ENCODE results near the gene KCNIP3. TPM values are rescaled to one million over a fixed set of nuclear protein-coding genes. Genes with fewer than 3 reads are reported as not detected.

The KCNIP3 gene
- total RNA-seq, 1 donor from 2014 or later, result 6.0 TPM

DNA sequence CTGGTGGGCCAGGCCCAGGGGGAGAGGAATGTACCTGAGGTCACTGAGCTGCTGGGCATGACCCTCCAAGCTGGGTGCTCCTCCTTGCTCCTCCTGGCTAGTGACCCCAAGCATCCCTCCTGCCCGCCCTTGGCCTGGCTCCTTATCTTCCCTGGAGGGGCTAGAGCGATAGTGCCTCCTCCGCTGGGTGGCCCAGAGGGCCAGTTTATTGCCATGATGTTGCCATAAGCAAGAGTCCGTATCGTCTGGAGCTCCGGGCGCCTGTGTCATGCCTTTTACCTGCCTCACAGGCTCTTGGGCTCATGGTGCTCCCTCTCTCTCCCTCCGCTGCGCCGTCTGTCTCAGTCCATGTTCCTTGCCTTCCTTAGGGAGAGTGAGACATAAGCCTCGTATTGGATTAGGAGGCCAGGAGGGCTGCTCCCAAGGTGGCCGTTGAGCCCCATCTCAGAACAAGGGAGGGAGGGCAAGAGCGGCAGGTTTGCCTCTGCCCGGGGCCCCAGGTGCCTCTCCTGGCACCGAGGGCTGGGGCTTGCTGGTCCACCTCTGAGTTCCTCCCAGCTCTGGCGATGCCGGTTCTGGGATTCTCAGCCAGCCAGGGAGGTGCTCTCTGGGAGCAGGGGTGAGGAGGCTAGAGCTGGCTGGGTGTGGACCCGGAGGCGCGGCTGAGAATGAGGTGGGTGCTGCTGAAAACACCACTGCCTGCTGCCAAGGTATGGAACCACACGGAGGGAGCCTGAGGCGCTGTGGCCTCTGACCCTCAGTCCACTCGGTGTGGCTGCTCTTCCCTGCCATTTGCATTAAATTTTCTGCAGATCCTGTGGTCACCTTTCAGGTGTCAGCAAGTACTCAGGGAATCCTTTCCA lies 22.6 kb downstream of the KCNIP3 start:
- Mint-ChIP-seq H3K9me3 (ENCODE audit: low read depth) (no peaks in the 10 kb centered on the region), H3K4me1 (ENCODE audit: low read depth) (peaks cover 12% of the 10 kb centered on the region), H3K27ac (ENCODE audit: unreplicated experiment) (no peak overlapping the region), H3K27me3 (ENCODE audit: low read depth) (peaks cover 8% of the 10 kb centered on the region), H3K4me3 (ENCODE audit: unreplicated experiment) (no peak overlapping the region), H3K36me3 (ENCODE audit: low read depth) (no peaks in the 10 kb centered on the region)
- DNase-seq (ENCODE audit: low spot score), result no peak
- TF ChIP-seq, protein P1, sequence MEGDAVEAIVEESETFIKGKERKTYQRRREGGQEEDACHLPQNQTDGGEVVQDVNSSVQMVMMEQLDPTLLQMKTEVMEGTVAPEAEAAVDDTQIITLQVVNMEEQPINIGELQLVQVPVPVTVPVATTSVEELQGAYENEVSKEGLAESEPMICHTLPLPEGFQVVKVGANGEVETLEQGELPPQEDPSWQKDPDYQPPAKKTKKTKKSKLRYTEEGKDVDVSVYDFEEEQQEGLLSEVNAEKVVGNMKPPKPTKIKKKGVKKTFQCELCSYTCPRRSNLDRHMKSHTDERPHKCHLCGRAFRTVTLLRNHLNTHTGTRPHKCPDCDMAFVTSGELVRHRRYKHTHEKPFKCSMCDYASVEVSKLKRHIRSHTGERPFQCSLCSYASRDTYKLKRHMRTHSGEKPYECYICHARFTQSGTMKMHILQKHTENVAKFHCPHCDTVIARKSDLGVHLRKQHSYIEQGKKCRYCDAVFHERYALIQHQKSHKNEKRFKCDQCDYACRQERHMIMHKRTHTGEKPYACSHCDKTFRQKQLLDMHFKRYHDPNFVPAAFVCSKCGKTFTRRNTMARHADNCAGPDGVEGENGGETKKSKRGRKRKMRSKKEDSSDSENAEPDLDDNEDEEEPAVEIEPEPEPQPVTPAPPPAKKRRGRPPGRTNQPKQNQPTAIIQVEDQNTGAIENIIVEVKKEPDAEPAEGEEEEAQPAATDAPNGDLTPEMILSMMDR (IDR thresholded peaks at IDR 0.05), result no peak

DNA sequence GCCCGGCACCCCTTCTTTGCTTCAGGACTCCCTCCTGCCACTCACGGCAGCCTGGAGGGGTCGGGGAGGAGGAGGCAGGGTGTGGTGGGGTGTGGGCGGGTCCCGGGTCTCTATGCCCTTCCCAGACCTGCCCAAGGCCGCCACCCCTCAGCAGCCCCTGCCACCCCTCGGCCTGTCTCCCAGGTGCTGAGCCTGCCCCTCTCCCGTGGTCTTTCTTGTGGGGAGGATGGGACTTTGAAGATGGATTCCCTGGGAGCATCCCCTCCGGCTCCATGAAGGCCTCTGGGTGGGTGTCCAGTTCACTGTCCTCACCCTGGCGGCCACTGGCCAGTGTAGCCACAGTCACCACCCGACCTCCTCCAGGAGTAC lies 23.2 kb downstream of the KCNIP3 start:
- peaks cover 5% of the 10 kb centered on the region for H3K27me3 Mint-ChIP-seq (ENCODE audit: low read depth)
- H3K9me3 Mint-ChIP-seq (ENCODE audit: low read depth), result no peaks in the 10 kb centered on the region
- H3K27ac Mint-ChIP-seq (ENCODE audit: unreplicated experiment), result no peak overlapping the region
- H3K4me1 Mint-ChIP-seq (ENCODE audit: low read depth), result peaks cover 12% of the 10 kb centered on the region
- no peak overlapping the region for H3K4me3 Mint-ChIP-seq (ENCODE audit: unreplicated experiment)
- DNase-seq (ENCODE audit: low spot score), result no peak
- no peaks in the 10 kb centered on the region for H3K36me3 Mint-ChIP-seq (ENCODE audit: low read depth)
- TF ChIP-seq, protein P1 (IDR thresholded peaks at IDR 0.05), result no peak

DNA sequence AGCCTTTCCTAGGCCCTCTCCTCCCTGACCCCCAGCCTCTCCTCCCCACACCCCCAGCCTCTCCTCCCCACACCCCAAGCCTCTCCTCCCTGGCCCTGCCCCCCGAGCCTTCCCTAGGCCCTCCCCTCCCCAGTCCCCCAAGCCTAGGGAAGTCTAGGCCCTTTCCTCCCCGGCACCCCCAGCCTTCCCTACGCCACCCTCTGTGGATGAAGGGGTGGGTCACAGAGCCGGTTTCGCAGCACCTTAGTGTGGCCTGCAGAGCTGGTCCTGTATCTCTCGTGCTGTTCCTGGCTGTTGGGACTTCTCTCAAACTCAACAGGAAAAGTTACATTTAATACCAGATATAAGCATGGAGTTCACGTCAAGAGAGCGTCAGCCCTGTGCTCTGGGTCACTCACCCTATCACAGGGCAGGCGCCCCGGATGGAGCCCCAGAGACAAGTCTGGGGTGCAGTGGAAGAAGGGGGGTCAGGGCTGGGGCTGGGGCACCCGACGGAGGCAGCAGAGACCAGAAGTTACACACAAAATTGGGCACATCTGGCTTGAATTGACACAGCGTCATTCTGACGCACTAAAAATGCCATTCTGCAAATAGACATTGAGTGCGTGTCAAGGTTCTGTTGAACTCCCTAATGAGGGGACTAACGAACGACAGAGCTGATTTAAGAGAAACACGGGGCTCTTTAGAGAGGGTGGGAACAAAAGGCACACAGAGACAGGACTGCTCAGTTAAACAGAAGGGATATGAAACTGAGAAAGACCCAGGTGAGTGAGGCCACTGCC lies 24.0 kb downstream of the KCNIP3 start:
- peaks cover 8% of the 10 kb centered on the region for H3K4me1 Mint-ChIP-seq (ENCODE audit: low read depth)
- H3K36me3 Mint-ChIP-seq (ENCODE audit: low read depth), result no peaks in the 10 kb centered on the region
- peaks cover 5% of the 10 kb centered on the region for H3K27me3 Mint-ChIP-seq (ENCODE audit: low read depth)
- no peaks in the 10 kb centered on the region for H3K9me3 Mint-ChIP-seq (ENCODE audit: low read depth)
- H3K4me3 Mint-ChIP-seq (ENCODE audit: unreplicated experiment), result no peak overlapping the region
- H3K27ac Mint-ChIP-seq (ENCODE audit: unreplicated experiment), result no peak overlapping the region
- TF ChIP-seq, protein P1 (IDR thresholded peaks at IDR 0.05), result no peak
- no peak for DNase-seq (ENCODE audit: low spot score)

DNA sequence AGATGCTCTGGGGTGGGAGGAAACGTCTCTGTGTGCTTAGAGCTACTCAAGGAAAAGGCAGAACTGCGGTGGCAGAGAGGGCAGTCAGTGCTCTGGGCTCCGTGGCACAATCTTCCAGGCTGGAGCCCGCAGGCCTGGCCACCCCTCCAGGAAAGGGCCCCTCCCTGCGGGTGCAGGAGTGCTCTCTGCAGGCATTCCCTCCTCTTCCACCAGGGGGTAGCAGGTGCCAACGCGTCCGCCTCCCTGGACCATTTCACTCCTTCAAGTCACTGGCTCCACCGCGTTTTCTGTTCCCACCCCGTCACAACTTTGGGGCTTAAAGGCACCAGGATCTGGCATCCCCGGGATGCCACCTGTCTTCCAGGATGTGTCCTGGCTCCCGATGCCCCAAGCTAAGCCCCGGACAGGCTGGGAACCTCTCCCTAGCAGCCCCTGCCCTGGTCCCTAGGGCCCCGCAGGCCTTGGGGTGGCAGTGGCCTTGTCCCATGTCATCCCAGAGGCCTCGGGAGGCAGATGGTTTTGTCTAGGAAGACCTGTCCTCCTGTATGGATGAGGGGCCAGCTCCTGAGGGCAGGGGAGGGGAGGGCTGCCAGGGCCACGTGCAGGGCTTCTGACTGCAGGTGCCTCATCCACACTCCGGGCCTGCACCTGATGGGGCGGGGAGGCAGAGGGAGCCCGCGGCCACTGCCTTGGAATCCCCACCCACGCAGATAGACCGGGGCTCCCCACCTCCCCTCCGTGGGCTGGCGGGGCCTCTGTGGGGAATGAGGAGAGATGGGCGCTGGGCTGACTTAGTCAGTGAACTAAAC lies 26.4 kb downstream of the KCNIP3 start:
- Mint-ChIP-seq H3K27ac (ENCODE audit: unreplicated experiment) (no peak overlapping the region), H3K4me1 (ENCODE audit: low read depth) (no peaks in the 10 kb centered on the region), H3K27me3 (ENCODE audit: low read depth) (peaks cover 5% of the 10 kb centered on the region), H3K9me3 (ENCODE audit: low read depth) (no peaks in the 10 kb centered on the region), H3K4me3 (ENCODE audit: unreplicated experiment) (no peak overlapping the region), H3K36me3 (ENCODE audit: low read depth) (no peaks in the 10 kb centered on the region)
- TF ChIP-seq, protein P1 (IDR thresholded peaks at IDR 0.05), result peak; percentile 67
- no peak for DNase-seq (ENCODE audit: low spot score)

DNA sequence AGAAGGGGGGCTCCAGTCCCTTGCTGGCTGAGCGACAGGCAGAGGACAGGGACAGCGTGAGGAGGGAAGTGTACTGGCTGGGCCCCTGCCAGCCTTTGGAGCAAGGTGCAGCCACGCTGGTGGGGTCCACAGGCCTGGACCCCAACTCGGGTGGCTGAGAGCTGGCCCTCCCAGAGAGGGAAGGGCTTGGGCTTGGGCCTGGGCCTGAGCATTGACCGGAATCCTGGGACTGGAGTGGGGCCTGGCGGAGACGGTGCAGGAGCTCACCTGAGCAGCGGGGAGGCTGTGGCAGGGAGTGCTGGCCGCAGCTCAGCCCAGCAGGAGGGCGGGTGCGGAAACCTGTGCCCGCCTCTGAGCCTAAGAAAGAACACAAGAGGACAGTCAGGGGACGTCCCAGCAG lies 27.9 kb downstream of the KCNIP3 start:
- no peaks in the 10 kb centered on the region for H3K36me3 Mint-ChIP-seq (ENCODE audit: low read depth)
- peak overlapping the region; percentile 53 for H3K27ac Mint-ChIP-seq (ENCODE audit: unreplicated experiment)
- no peaks in the 10 kb centered on the region for H3K4me1 Mint-ChIP-seq (ENCODE audit: low read depth)
- no peak for DNase-seq (ENCODE audit: low spot score)
- no peak overlapping the region for H3K4me3 Mint-ChIP-seq (ENCODE audit: unreplicated experiment)
- TF ChIP-seq, protein P1 (IDR thresholded peaks at IDR 0.05), result no peak
- no peaks in the 10 kb centered on the region for H3K9me3 Mint-ChIP-seq (ENCODE audit: low read depth)
- peaks cover 3% of the 10 kb centered on the region for H3K27me3 Mint-ChIP-seq (ENCODE audit: low read depth)

All from chondrocyte (in vitro differentiated cells).